Chondrocyte (in vitro differentiated cells): ENCODE data around the gene PLEKHM1. TPM values are rescaled to one million over a fixed set of nuclear protein-coding genes. Genes with fewer than 3 reads are reported as not detected.

Experiments
- DNase-seq: peaks from one replicate; pipeline ENCODE4 v3.0.0; 2021; ENCODE audit warnings: mixed read lengths, low spot score
- H3K27ac Mint-ChIP-seq: one replicate; pipeline ENCODE4 v1.8.0; 2021; ENCODE audit warnings: mild to moderate bottlenecking, moderate library complexity, mixed read lengths; ENCODE audit not compliant: unreplicated experiment
- H3K27me3 Mint-ChIP-seq: 2 replicates; pipeline ENCODE4 v1.8.0; 2021; ENCODE audit warnings: low read depth, mixed read lengths
- H3K36me3 Mint-ChIP-seq: 2 replicates; pipeline ENCODE4 v1.8.0; 2021; ENCODE audit warnings: low read depth, mixed read lengths
- H3K4me1 Mint-ChIP-seq: 2 replicates; pipeline ENCODE4 v1.8.0; 2021; ENCODE audit warnings: low read depth, mild to moderate bottlenecking, mixed read lengths
- H3K4me3 Mint-ChIP-seq: one replicate; pipeline ENCODE4 v1.8.0; 2021; ENCODE audit warnings: mild to moderate bottlenecking, moderate library complexity, mixed read lengths; ENCODE audit not compliant: unreplicated experiment
- H3K9me3 Mint-ChIP-seq: 2 replicates; pipeline ENCODE4 v1.8.0; 2021; ENCODE audit warnings: low read depth, mixed read lengths
- total RNA-seq: library from RNA; stranded (reverse); gene quantifications from 3 replicates; pipeline ENCODE4 v1.2.1, GENCODE V29; 2021
- TF ChIP-seq, protein P1 (sequence below): fragments of 200-600 bp; sonication (generic); IDR thresholded peaks from 2 replicates; pipeline ENCODE4 v1.5.0; 2021; ENCODE audit warnings: antibody characterized with exemption, mild to moderate bottlenecking, moderate library complexity

The PLEKHM1 gene
- total RNA-seq, 1 donor from 2014 or later: 30.8 TPM

DNA sequence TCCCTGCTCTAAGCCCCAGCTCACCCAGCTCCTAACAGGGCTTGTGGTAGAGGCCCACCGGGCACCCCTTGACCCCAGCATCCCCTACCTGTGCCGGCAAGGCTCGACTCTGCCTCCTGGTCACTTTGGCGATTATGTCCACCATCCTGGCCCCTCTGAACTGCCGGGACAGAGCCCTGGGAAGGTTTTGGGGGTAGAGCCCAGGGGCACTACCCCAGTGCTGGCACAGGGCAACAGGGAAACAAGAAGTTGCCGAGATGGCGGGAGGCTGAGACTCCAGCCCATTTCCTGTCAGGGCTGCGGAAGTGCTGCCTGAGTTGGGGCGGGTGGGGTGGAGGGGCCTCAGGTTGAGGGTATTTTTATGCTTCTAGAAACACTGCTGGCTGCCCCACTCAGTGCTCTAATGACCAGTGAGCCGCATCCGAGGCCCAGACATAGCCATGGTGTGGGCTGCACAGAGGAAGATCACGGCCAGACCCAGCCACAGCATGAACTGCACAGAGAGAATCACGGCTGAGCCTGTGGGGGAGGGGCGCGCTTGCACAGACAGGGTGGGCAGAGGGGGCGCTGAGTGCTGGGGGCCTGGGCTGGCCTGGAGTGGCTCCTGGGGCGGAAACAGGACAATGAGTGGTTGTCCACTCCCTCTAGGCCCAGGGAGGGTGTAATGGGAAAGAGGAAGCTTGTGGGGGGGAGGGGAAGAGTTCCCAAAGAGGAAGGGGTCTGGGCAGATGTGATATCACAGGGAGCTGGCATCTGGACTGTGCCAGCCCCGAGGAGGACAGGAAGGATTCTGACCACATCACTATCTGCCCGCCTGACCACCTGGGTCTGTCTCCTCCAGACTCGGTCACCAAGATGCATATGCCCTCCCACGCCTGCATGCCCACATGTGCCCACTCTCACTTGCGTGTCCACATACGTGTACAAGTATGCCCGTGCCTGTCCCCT lies 80.1 kb downstream of the PLEKHM1 start:
- DNase-seq: peak; percentile 75
- no peaks in the 10 kb centered on the region for H3K36me3 Mint-ChIP-seq
- H3K9me3 Mint-ChIP-seq: no peaks in the 10 kb centered on the region
- no peaks in the 10 kb centered on the region for H3K27me3 Mint-ChIP-seq
- TF ChIP-seq, protein P1, sequence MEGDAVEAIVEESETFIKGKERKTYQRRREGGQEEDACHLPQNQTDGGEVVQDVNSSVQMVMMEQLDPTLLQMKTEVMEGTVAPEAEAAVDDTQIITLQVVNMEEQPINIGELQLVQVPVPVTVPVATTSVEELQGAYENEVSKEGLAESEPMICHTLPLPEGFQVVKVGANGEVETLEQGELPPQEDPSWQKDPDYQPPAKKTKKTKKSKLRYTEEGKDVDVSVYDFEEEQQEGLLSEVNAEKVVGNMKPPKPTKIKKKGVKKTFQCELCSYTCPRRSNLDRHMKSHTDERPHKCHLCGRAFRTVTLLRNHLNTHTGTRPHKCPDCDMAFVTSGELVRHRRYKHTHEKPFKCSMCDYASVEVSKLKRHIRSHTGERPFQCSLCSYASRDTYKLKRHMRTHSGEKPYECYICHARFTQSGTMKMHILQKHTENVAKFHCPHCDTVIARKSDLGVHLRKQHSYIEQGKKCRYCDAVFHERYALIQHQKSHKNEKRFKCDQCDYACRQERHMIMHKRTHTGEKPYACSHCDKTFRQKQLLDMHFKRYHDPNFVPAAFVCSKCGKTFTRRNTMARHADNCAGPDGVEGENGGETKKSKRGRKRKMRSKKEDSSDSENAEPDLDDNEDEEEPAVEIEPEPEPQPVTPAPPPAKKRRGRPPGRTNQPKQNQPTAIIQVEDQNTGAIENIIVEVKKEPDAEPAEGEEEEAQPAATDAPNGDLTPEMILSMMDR: no peak
- H3K4me1 Mint-ChIP-seq: no peaks in the 10 kb centered on the region
- no peak overlapping the region for H3K27ac Mint-ChIP-seq
- no peak overlapping the region for H3K4me3 Mint-ChIP-seq

DNA sequence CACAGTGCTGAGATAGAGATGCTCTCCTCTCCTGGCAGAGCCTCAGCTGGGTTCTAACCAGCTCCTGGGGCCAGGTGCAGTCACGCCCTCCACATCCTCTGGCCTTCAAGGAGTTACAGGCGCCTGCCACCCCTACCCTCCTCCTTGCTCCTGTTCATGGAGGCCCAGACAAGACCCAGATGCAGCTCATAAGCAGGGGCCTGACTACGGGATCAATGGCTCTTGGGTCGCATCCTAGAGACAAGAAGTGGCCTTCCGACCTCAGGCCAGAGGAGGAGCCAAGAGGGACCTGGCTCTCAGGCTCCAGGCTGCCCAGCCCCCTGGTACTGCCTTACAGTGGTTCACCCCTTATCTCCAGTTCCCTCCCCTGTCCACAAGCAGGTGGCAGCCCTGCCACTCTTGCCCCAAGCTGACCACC lies 80.9 kb downstream of the PLEKHM1 start:
- Mint-ChIP-seq H3K9me3 (no peaks in the 10 kb centered on the region), H3K4me3 (no peak overlapping the region), H3K36me3 (no peaks in the 10 kb centered on the region), H3K27ac (no peak overlapping the region), H3K27me3 (no peaks in the 10 kb centered on the region), H3K4me1 (no peaks in the 10 kb centered on the region)
- DNase-seq: no peak
- TF ChIP-seq, protein P1: no peak

DNA sequence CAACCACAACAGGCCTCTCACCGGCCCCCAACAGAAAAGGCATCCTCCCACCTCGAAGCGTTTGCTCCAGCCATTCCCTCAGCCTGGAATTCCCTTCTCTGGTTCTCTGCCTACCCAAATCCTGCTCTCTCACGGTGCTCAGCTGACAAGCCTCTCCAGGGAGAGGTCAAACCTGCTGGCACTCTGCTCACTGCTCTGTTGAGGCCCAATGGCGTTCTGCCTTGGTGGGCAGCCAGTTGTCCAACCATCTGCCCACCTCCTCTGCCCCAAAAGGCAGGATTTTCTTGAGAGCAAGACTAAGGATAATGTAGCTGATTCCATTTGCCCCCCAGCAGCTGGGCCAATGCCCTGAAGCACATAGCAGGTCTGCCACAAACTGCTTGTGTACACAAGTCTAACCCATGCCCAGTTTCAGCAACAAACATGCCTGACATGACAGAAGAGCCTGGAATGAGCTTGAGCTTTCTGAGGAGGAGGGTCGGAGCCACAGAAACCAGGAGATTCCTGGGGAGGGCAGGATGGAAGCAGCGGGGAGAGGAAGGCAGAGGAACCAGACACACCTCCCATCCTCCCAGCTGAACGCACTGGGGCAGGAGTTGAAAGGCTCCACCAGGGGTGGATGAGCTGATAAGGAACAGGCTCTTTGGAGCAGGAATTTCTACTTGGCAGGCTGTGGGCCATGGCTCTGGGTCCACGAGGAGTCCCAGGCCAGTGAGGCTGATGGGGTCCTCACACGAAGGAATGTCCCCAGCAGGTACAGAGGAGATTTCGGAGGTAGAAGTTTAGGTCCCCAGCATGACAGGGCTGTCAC lies 81.7 kb downstream of the PLEKHM1 start:
- Mint-ChIP-seq H3K4me1 (no peaks in the 10 kb centered on the region), H3K4me3 (no peak overlapping the region), H3K9me3 (no peaks in the 10 kb centered on the region), H3K36me3 (no peaks in the 10 kb centered on the region), H3K27ac (no peak overlapping the region), H3K27me3 (no peaks in the 10 kb centered on the region)
- no peak for DNase-seq
- TF ChIP-seq, protein P1: no peak

DNA sequence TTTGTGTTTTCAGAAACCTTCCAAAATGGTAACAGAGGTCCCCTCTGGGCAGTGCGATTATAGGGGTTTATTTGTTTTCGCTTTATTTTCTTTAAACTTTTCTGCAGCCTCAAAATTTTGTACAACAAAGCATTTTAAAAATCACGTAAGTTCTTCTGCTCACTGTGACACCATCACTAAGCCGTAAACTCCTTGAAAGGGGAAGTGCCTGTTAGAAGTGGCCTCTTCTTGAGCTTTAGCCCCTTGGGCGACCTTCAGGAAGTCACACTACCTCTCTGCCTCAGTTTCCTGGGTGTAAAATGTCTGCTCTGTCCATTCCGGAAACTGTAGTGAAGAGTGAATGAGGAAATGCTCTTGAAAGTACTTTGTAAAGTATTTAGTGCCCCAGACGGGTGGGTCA lies 84.4 kb downstream of the PLEKHM1 start:
- Mint-ChIP-seq H3K4me1 (no peaks in the 10 kb centered on the region), H3K4me3 (no peak overlapping the region)
- DNase-seq: no peak

More for the DNA sequence above, 84.4 kb downstream of the PLEKHM1 start:
- TF ChIP-seq, protein P1: no peak
- H3K36me3 Mint-ChIP-seq: peaks cover 3% of the 10 kb centered on the region
- no peaks in the 10 kb centered on the region for H3K9me3 Mint-ChIP-seq
- H3K27me3 Mint-ChIP-seq: no peaks in the 10 kb centered on the region
- H3K27ac Mint-ChIP-seq: no peak overlapping the region
